GM19452 (cell line): ENCODE data around the gene PSMD5.
A peak's percentile ranks its signal among the peaks of the same experiment; 100 is the strongest.

Experiments used
- ATAC-seq: cut with Tn5 transposase; IDR thresholded peaks from one replicate; pipeline ENCODE4 v1.9.1; 2021; ENCODE audit not compliant: unreplicated experiment

The PSMD5 gene

GRCh38 chr9:120842685-120843485 is at the start of gene PSMD5:
PSMD5 (minus strand) TSS chr9:120842922; CDS start chr9:120842909, 13 bp downstream.
- peak; percentile 100 for ATAC-seq

- ATAC-seq = peak; percentile 41
These were observed 49.4 kb upstream of the PSMD5 start for GRCh38 chr9:120891884-120892747.

- ATAC-seq = no peak
These were observed 48.6 kb upstream of the PSMD5 start for GRCh38 chr9:120891245-120891883.

- ATAC-seq = no peak
These were observed 47.9 kb upstream of the PSMD5 start for GRCh38 chr9:120890320-120891244.

GRCh38 chr9:120889606-120890271 is 47.0 kb upstream of the PSMD5 start:
- ATAC-seq = no peak

GRCh38 chr9:120888626-120889025 is 45.9 kb upstream of the PSMD5 start:
- ATAC-seq = no peak

- no peak for ATAC-seq
These were observed 43.8 kb upstream of the PSMD5 start for GRCh38 chr9:120886490-120886967.

- no peak for ATAC-seq
These were observed 43.2 kb upstream of the PSMD5 start for GRCh38 chr9:120885958-120886357.

- ATAC-seq = no peak
These were observed 42.7 kb upstream of the PSMD5 start for GRCh38 chr9:120885457-120885856.

GRCh38 chr9:120883608-120883996 is 40.9 kb upstream of the PSMD5 start:
- ATAC-seq = no peak

- ATAC-seq = no peak
These were observed 40.3 kb upstream of the PSMD5 start for GRCh38 chr9:120882935-120883607.

GRCh38 chr9:120879446-120879845 is 36.7 kb upstream of the PSMD5 start:
- ATAC-seq = no peak

- no peak for ATAC-seq
These were observed 35.7 kb upstream of the PSMD5 start for GRCh38 chr9:120878188-120879130.

- ATAC-seq = peak; percentile 36
These were observed 34.7 kb upstream of the PSMD5 start for GRCh38 chr9:120877276-120878034.

- ATAC-seq = peak; percentile 22
These were observed 34.1 kb upstream of the PSMD5 start, which contains the start of gene PHF19 for GRCh38 chr9:120876842-120877240. PHF19 (minus strand) TSS chr9:120877188; CDS start chr9:120874741, 2,447 bp downstream.

GRCh38 chr9:120875954-120876841 is 33.5 kb upstream of the PSMD5 start:
- ATAC-seq = peak; percentile 58
